ENCODE measurements around the gene ZCCHC7.
"Not testable (repeated sequence)": the region's sequence is repeated elsewhere in the genome, so short reads cannot be mapped to it uniquely, and the experiment has no call there.

Gene ZCCHC7

DNA sequence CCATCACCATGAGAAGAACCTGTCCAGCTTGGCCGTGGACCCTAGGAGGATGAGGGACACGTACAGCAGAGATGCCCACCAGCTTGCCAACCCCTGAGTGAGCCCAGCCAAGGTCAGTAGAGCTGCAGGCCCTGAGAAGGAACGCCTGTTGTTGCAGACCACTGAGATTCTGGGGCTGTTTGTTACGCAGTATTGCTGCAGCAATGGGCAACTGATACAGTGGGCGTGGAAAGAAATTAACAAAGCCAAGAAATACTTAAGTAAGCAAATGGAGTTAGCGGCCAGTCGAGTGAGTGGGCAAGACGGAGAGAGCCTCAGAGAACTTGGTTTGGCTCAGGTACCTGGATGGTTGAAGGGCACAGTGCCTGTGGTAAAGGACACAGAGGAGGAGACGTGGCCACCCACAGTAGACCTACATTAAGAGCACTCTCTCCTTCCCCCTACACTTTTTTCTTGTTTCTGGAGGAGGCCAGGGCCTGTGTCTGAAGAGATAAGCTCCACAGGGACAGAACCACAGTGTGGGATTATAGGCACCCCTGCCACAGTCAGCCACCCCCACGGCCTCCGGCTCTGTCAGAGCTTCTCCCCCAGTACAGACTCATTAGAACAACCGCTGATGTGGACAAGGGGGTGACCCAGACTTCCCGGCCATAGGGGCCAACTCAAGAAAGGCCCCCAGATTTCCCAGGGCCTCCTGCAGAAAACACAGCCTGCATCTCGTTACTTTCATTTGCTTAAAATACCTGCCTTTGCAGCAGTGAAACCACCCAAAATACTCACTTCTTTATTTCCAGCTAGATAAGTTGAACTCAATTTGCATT, 262.0 kb downstream of the ZCCHC7 start:
- no peak for DNase-seq

DNA sequence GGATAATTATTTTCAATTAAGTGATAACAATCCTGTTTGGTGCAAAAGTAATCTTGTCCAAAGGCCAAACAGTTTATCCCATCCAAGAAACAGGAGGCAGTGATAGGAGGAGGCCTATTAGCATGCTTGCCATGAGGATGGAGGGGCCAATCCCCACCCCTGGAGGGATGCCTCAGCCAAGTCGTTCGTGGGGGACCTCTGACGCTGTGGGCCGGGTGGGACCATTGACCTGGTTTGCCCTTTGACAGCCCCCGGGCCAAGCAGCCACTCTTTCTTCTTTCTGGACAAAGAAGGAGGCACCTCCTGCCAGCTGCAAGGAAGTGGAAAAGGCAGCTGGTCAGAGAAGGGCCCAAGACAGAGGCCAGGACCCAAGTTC, 262.6 kb downstream of the ZCCHC7 start:
- no peak for DNase-seq

DNA sequence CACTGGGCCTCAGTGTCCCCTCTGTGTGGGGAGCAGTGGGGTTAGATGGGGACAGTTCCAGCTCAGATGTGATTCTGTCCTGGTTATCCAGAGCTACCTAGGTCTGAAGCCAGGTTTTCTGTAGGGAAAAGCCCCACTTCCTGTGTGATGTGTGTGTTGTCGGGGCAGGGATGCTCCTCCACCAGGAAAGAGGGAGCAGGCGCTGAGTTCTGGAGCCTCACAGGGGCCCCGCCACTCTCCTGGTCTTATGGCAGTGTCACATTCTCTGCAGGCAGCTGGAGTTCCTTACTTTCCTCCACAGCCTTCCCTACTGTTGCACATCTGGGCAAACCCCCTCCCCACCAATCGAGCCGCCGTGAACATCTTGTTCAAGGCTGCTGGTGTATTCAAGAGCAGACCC, 263.0 kb downstream of the ZCCHC7 start:
- DNase-seq, result no peak

DNA sequence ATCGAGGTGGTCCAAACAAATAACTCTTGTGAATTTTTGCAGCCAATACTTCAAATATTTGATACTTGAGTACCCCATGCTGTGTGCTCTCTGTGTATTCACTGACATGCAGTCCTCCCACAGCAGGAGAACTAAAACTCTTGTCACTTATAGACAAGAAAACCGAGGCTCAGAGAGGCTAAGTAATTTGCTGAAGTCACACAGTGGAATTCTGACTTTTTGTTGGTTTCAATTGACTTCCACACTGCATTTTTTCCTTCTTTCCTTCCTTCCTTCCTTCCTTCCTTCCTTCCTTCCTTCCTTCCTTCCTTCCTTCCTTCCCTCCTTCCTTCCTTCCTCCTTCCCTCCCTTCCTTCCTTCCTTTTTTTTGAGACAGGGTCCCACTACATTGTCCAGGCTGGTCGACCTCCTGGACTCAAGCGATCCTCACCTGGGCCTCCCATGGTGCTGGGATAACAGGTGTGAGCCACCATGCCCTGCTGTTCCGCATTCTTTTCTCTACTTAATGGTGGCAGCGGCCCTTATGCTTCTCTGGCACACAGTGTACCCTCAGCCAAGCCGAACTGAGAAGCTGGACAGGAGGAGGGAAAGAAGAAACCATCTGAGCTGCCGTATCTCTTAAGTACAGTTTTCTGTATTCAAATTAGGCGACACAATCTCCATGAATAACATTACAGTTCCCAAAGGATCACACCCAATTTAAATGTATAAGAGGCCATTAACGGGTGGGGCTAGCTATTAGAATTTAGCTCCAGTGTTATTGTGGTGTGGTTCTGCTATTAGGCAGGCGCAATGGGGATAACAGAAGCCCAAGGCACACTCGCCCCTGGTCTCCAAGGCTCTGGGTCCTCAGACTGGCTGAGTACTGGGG, 263.7 kb downstream of the ZCCHC7 start:
- DNase-seq, result no peak

DNA sequence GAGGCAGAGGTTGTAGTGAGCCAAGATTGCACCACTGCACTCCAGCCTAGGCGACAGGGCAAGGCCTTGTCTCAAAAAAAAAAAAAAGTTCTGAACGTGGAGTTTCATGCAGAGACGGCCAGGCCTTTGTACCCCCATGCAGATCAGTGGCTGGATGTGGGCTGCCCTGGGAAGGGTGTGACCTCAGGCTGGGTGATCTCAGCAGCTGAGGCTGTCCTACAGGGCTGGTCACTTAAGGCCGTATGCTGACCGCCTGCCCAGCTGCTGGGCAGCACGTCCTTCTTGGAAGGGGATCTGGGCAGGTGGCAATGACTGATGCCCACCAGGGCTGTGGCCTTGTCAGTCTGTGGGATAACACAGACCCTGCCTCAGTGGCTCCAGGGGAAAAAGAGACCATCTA, 264.9 kb downstream of the ZCCHC7 start:
- DNase-seq, result no peak

DNA sequence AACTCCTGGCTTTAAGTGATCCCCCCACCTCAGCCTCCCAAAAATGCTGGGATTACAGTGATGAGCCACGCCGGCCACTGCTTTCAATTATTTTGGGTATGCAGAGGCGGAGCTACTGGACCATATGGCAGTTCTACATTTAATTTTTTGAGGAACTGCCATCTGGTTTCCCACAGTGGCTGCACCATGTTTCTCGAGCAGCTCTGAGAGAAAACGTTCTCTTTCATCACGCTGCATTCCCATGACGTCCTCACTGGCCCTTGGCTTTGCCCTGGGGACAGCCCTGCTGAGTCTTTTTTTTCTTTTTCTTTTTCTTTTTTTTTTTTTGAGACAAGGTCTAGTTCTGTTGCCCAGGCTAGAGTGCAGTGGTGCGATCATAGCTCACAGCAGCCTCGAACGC, 266.6 kb downstream of the ZCCHC7 start:
- DNase-seq, result no peak

DNA sequence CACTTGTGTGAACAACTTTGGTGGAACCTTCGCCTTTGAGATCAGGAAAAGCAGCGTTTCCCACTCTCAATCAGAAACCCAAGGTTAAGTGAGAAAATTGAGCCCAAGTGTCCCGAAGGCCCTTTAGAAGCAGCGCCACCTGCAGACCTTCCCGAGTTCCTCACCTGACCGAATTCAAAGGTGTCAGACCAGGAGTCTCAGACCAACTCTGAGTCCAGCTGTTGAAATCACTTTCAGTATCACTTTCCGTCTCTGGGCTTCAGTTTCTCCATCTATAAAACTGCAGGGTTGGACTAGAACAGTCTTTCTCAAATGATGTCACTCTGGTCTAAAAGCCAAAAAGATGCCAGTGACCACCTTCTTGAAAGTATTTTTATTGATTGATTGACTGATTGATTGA, 270.4 kb downstream of the ZCCHC7 start:
- DNase-seq, result peak; percentile 44

DNA sequence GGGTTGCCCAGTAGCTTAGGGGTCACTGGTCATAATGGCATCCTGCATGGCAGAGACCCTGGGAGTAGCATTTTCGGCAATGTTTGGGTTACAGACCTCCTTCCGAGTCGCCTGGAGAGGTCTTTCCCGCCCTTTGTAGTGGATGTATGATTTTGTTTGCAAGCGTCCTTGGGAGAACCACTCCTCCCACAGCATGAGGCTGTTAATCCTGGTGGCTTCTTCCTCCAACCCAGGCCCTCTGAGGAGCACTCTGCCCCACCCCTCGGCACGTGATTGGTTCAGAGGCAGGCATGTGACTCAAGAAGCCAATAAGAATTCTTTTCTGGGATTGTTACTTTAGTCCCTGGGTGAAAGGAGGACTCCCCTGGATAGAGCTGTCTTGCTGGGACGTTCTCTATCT, 271.9 kb downstream of the ZCCHC7 start:
- DNase-seq, result no peak

DNA sequence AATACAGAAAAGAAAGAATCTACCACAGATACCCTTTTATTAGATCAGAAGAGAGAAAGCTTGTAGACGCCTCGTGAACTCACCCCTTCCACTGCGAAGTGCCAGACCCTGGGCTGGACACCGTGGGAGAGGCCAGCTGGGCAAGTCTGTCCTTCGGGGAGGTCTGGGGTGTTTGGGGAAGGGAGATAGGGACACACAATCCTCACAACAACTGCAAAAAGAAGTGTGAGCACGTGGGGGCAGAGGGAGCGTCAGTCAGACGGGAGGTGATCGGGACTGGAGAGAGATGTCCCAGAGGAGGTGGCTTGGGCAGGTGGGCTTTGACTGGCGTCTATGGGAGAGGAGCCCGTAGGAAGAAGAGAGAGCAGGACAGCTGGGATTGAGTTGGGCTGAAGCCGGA, 274.9 kb downstream of the ZCCHC7 start:
- DNase-seq, result no peak

DNA sequence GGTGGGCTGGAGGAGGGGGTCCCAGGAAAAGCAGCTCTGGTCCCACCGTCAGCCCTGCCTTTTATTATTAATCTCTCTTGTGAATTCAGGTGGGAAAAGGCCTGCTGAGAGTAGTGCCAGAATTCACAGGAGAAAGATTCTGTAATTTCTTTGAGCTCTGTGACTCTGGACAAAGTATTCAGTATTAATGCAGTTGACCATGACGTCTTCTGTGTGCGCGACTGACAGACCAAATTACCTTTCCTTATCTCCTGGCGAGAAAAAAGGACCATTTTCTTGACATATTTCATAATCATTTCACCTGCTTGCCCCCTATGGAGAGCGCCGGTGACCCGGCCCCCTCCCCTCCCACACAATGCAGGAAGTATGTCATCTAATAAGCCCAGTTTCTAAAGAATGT, 275.3 kb downstream of the ZCCHC7 start:
- DNase-seq, result no peak

DNA sequence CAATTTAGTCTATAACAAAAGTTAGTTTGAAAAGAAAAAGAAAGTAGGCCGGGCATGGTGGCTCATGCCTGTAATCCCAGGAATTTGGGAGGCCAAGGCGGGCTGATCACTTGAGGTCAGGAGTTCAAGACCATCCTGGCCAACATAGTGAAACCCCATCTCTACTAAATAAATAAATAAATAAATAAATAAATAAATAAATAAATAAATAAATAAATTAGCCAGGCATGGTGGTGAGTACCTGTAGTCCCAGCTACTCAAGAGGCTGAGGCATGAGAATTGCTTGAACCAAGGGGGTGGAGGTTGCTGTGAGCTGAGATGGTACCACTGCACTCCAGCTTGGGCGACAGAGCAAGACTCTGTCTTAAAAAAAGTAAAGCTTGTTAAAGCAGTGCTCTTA, 277.6 kb downstream of the ZCCHC7 start:
- not testable (repeated sequence) for DNase-seq

DNA sequence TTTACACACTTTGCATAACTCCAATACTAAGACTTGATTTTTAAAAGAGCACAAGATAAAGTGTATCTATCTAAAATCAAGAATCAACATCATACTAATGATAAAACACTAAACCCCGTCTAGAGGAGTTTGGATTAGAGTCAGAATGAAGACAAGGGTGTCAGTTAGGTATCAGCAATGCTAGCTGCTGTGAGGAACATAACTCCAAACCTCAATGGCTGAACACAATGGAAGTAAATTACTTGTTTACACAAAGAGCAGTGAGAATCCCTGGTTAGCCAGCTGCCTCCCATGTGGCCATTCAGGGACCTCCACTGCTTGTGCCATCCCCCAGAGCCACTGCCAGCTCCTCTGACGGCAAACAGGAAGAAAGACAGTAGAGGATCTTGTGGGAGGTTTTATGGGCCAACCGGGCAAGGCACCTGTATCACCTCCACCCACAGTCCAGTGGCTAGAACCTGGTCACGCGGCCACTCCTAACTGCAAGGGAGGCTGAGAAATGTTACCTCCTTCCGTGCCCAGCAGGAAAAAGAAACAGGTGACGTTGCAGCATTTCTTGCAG, 278.2 kb downstream of the ZCCHC7 start:
- DNase-seq, result no peak

DNA sequence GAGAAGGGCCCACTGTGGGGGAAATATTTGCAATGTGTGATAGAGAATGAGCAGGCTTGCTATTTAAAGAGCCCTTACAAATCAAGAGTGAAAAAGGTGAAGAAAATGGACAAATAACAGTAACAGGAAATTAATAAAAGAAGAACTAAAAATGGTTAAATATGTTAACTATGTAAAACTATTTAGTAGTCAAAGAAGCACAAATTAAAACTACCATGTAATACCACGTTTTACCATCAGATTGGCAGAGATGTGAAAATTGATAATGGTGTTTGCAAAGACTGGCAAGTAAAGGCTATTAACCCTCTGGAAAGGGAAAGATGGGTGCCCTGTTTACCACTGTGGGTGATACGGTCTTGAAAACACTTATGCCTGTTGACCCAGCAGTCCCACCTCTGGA, 279.0 kb downstream of the ZCCHC7 start:
- no peak for DNase-seq

DNA sequence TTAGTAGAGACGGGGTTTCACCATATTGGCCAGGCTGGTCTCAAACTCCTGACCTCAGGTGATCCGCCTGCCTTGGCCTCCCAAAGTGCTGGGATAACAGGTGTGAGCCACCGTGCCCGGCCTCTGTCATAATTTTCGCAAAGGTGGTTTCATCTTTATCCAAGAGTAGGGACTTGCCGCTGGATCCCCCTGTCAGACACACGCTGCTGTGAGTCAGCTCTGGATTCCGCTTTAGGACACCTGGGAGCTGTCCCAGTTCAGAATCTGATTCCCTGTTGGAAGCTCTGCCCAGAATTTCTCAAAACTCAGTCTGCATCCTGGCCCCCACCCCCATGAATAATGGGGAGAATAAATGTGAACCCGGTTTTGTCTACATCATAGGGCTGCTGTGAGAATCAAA, 284.2 kb downstream of the ZCCHC7 start:
- DNase-seq, result no peak

DNA sequence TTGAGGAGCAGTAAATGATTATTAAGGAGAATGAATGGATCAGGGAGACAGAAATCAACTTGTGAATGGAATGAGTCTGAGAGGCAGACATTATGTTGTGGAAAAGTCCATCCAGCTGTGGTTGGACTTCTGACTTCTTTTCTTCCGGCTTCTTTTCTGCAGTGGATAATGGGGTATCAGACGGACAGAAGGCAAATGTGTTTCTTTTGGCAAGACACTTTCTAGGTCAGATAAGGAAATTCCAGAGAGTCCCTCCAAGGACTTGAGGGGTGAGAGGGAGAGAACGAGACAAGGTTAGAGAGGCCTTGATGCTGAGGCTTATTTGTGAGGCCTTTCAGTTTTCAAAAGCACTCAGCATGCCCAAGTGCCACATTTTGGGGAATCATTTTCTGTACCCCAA, 285.0 kb downstream of the ZCCHC7 start:
- DNase-seq, result no peak

DNA sequence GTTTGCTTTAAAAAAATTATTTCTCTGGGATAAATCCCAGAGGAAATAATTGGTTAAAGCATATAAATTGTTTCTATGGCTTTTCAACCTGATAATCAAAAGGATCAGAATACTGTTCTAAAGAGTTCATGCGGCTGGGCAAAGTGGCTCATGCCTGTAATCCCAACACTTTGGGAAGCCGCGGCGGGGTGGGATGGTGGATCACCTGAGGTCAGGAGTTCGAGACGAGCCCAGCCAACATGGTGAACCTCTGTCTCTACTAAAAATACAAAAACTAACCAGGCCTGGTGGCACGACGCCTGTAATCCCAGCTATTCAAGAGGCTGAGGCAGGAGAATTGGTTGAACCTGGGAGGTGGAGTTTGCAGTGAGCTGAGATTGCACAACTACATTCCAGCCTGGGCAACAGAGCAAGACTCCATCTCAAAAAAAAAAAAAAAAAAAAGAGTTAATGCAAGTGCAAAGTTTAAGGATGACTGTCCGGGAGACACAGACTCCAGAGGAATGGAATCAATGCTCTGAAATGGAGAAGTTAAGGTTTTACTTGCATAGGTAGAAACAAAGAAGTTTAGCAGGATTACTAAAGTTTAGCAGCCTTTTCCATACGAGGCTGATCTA, 285.5 kb downstream of the ZCCHC7 start:
- DNase-seq, result no peak

DNA sequence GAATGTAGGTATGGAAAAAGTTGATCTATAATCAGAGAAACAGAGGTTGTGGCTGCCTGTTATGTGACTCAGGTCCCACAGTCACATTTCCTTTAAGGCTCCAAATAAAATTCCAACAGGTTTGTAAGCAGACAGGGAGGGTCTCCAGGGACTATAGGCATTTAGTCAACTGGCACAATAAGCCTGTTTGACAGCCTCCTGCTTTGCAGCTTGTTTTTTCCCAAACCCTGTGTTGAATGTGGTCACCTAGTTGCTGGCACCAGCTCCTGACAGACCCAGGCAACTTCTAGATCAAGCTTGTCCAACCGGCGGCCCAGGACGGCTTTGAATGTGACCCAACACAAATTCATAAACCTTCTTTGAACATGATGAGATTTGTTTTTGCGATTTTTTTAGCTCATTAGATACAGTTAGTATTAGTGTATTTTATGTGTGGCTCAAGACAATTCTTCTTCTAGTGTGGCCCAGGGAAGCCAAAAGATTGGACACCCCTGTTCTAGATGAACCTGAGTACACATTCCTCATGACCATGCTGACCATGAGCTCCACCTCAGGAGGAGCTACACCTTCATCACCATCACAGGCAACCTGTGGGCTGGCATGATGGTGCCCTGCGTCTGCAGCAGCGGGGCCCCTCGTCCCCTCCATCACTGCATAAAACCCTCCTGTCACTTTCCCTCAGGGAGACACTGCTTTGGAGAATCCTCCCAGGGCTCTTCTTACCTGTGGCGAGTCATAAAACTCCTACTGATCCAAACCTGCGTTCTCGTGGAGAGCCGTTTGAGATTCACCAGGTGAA, 286.4 kb downstream of the ZCCHC7 start:
- no peak for DNase-seq

DNA sequence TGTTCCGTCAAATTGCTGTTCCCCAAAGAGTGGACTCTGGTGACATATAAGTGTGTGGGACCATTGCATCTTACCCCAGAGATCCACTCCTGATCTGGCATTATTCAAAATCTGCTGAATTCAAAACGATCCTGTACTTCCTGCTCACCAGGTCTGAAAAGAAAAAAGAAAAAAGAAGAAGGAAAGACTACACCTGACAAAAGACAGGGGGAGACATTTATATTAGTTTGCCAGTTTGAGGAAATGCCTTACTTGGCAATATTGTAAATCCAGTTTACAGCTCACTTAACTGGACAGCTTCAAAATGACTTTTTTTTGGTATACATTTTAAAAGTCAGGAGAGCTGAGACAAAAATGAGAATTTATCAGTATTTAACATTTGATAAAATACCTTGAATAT, 287.1 kb downstream of the ZCCHC7 start:
- no peak for DNase-seq

All from activated CD4-positive, alpha-beta T cell treated with anti-CD3 and anti-CD28 coated beads, Interleukin-2, Interleukin-6, amounts not matched to agents 100 ng/mL and 50 ng/mL, durations not matched to agents 16 hours and 8 hours (primary cell).